Measurements from ENCODE around the gene KRT76. TPM values are rescaled to one million over a fixed set of nuclear protein-coding genes. Genes with fewer than 3 reads are reported as not detected.

KRT76 gene
- not detected for total RNA-seq

GRCh38 chr12:52776913-52777395 lies at the start of gene KRT76:
TSS of gene KRT76 (minus strand) at chr12:52777345. CDS start at chr12:52777291, 54 bp downstream.
- DNase-seq = no peak

- DNase-seq = no peak
Measured at GRCh38 chr12:52825961-52826360, 48.8 kb upstream of the KRT76 start.

GRCh38 chr12:52824741-52825410 lies 47.7 kb upstream of the KRT76 start:
- DNase-seq = no peak

- no peak for DNase-seq
Measured at GRCh38 chr12:52823761-52824450, 46.8 kb upstream of the KRT76 start.

- no peak for DNase-seq
Measured at GRCh38 chr12:52822771-52823510, 45.8 kb upstream of the KRT76 start.

- no peak for DNase-seq
Measured at GRCh38 chr12:52821826-52822660, 44.9 kb upstream of the KRT76 start.

GRCh38 chr12:52821071-52821730 lies 44.1 kb upstream of the KRT76 start:
- DNase-seq = no peak

- no peak for DNase-seq
Measured at GRCh38 chr12:52820521-52820920, 43.4 kb upstream of the KRT76 start.

GRCh38 chr12:52819731-52820510 lies 42.8 kb upstream of the KRT76 start:
- no peak for DNase-seq

- DNase-seq = no peak
Measured at GRCh38 chr12:52818887-52819420, 41.8 kb upstream of the KRT76 start.

GRCh38 chr12:52818388-52818787 lies 41.2 kb upstream of the KRT76 start:
- DNase-seq = no peak

GRCh38 chr12:52817699-52818238 lies 40.6 kb upstream of the KRT76 start:
- DNase-seq = no peak

- no peak for DNase-seq
Measured at GRCh38 chr12:52817003-52817698, 40.0 kb upstream of the KRT76 start.

- no peak for DNase-seq
Measured at GRCh38 chr12:52815676-52816588, 38.8 kb upstream of the KRT76 start.

GRCh38 chr12:52815161-52815560 lies 38.0 kb upstream of the KRT76 start:
- no peak for DNase-seq

- no peak for DNase-seq
Measured at GRCh38 chr12:52814710-52815155, 37.6 kb upstream of the KRT76 start.

GRCh38 chr12:52813885-52814709 lies 37.0 kb upstream of the KRT76 start, which contains the start of gene KRT4:
TSS of gene KRT4 (minus strand) at chr12:52814116. CDS start at chr12:52814058, 58 bp downstream.
- no peak for DNase-seq

All from effector CD4-positive, alpha-beta T cell (primary cell).